Measurements from ENCODE around the gene MTMR3. TPM values are rescaled to one million over a fixed set of nuclear protein-coding genes. Genes with fewer than 3 reads are reported as not detected.

The MTMR3 gene
- total RNA-seq, 1 donor from 2014 or later, result 41.2 TPM

DNA sequence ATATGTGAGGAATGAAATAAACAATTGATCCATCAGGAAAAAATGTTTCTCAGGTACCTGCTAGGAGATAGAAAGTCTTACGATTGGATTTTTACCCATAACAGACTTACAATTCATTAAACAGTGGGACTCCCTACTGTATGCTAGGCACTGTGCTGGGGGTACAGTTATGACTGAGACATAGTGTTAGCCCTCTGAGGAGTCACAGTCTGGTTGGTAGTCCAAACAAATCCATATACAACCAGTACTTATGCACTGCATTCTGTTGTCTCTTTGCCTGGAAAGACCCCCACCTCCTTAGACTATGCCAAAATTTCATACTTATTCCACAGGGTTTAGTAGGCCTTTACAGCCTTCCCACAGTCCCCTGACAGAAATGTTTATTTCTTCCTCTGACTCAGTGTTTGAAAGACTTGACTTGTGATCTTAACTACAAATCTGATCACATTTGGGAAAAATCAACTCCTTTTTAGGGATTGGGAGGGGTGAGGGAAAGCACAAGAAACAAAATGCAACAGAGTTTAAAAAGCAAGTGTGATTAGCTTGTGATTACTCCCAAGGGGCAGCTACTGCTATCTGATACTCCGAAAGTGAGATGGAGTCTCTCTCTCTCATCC lies 127.9 kb downstream of the MTMR3 start:
- H3K27ac Mint-ChIP-seq (ENCODE audit: unreplicated experiment), result peak overlapping the region; percentile 19

DNA sequence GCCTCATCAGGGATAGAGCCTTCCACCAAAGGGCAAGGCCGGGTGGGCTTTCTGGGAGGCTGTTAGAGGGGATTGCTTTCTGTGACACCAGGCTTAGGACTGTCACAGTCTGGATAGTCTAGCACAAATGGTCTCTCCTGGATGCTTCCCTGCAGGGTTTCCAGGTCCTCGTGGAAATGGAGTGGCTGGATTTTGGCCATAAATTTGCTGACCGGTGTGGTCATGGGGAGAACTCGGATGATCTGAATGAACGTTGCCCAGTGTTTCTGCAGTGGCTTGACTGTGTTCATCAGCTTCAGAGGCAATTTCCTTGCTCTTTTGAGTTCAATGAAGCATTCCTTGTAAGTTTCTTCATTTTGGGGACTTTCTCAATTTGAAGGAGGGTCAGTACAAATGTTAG lies 130.2 kb downstream of the MTMR3 start:
- no peak for DNase-seq (ENCODE audit: extremely low spot score, unreplicated experiment)
- no peaks in the 10 kb centered on the region for H3K9me3 Mint-ChIP-seq (ENCODE audit: unreplicated experiment)
- TF ChIP-seq, protein P1, sequence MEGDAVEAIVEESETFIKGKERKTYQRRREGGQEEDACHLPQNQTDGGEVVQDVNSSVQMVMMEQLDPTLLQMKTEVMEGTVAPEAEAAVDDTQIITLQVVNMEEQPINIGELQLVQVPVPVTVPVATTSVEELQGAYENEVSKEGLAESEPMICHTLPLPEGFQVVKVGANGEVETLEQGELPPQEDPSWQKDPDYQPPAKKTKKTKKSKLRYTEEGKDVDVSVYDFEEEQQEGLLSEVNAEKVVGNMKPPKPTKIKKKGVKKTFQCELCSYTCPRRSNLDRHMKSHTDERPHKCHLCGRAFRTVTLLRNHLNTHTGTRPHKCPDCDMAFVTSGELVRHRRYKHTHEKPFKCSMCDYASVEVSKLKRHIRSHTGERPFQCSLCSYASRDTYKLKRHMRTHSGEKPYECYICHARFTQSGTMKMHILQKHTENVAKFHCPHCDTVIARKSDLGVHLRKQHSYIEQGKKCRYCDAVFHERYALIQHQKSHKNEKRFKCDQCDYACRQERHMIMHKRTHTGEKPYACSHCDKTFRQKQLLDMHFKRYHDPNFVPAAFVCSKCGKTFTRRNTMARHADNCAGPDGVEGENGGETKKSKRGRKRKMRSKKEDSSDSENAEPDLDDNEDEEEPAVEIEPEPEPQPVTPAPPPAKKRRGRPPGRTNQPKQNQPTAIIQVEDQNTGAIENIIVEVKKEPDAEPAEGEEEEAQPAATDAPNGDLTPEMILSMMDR (IDR thresholded peaks at IDR 0.05), result no peak

More for the DNA sequence above, 127.9 kb downstream of the MTMR3 start:
- Mint-ChIP-seq H3K9me3 (ENCODE audit: unreplicated experiment) (no peaks in the 10 kb centered on the region), H3K4me1 (ENCODE audit: unreplicated experiment) (peaks cover 1% of the 10 kb centered on the region), H3K36me3 (ENCODE audit: unreplicated experiment) (peaks cover 34% of the 10 kb centered on the region), H3K4me3 (ENCODE audit: unreplicated experiment) (no peak overlapping the region), H3K27me3 (ENCODE audit: unreplicated experiment) (no peaks in the 10 kb centered on the region)
- DNase-seq (ENCODE audit: extremely low spot score, unreplicated experiment), result no peak
- TF ChIP-seq, protein P1 (IDR thresholded peaks at IDR 0.05), result no peak

DNA sequence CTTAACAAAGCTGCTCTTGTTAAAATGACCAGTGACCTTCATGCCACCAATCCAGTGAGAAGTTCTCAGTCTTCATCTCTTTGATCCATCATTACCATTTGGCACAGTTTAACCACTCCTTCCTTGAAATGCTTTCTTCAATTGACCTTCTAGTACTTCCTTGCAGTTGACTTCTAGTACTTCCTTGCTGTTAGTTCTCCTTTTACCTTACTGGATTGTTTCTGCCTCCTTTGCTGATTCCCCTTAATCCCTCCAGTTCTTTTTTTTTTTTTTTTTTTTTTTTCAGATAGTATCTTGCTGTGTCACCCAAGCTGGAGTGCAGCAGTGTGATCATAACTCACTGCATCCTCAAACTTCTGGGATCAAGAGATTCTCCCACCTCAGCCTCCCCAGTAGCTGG lies 131.3 kb downstream of the MTMR3 start:
- Mint-ChIP-seq H3K27ac (ENCODE audit: unreplicated experiment) (no peak overlapping the region), H3K9me3 (ENCODE audit: unreplicated experiment) (no peaks in the 10 kb centered on the region), H3K27me3 (ENCODE audit: unreplicated experiment) (no peaks in the 10 kb centered on the region), H3K36me3 (ENCODE audit: unreplicated experiment) (peaks cover 35% of the 10 kb centered on the region), H3K4me3 (ENCODE audit: unreplicated experiment) (no peak overlapping the region), H3K4me1 (ENCODE audit: unreplicated experiment) (peaks cover 1% of the 10 kb centered on the region)
- DNase-seq (ENCODE audit: extremely low spot score, unreplicated experiment), result no peak
- TF ChIP-seq, protein P1 (IDR thresholded peaks at IDR 0.05), result no peak

More for the DNA sequence above, 130.2 kb downstream of the MTMR3 start:
- Mint-ChIP-seq H3K4me3 (ENCODE audit: unreplicated experiment) (no peak overlapping the region), H3K36me3 (ENCODE audit: unreplicated experiment) (peaks cover 37% of the 10 kb centered on the region), H3K27me3 (ENCODE audit: unreplicated experiment) (no peaks in the 10 kb centered on the region), H3K4me1 (ENCODE audit: unreplicated experiment) (peaks cover 1% of the 10 kb centered on the region), H3K27ac (ENCODE audit: unreplicated experiment) (no peak overlapping the region)

DNA sequence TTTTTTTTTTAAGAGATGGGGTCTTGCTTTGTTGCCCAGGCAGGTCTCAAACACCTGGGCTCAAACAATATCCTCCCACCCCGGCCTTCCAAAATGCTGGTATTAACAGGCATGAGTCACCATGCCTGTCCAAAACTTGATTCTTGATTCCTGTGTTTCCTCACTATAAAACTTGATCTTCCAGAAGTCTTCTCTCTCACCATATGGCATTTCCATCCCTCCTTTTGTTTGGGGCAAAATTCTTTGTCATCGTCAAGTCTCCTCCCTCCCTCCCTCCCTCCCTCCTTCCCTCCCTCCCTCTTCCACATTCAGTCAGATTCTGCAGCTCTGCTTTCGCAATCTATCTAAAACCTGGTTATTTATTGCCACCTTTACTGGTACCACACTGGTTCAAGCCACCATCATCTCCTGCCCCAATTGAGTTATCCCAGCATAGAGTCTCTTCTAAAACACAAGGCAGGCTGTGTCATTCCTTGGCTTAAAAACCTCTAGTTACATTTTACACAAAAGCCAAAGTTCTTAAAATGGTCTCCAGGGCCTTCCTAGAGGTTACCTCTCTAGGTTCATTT lies 132.3 kb downstream of the MTMR3 start:
- Mint-ChIP-seq H3K27me3 (ENCODE audit: unreplicated experiment) (no peaks in the 10 kb centered on the region), H3K36me3 (ENCODE audit: unreplicated experiment) (peaks cover 39% of the 10 kb centered on the region), H3K4me3 (ENCODE audit: unreplicated experiment) (no peak overlapping the region), H3K4me1 (ENCODE audit: unreplicated experiment) (peaks cover 1% of the 10 kb centered on the region), H3K27ac (ENCODE audit: unreplicated experiment) (no peak overlapping the region), H3K9me3 (ENCODE audit: unreplicated experiment) (no peaks in the 10 kb centered on the region)
- TF ChIP-seq, protein P1 (IDR thresholded peaks at IDR 0.05), result no peak
- DNase-seq (ENCODE audit: extremely low spot score, unreplicated experiment), result no peak

DNA sequence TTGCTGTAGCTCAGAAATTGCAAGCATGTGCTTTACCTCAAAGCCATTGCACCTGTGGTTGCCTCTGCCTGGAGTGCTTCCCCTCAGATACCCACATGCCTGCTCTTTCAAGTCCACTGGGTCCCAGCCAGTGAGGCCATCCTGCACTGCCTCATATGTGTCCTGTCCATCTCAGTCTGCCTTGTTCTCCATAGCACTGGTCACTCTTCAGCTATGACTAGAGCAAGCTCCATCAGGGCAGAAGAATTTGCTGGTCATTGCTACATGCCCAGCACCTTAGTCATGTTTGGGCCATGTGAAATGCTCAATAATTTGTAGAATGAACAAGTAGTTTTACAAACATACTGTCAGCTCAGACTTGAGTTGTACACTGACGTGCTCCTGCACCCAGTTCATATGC lies 132.9 kb downstream of the MTMR3 start:
- Mint-ChIP-seq H3K9me3 (ENCODE audit: unreplicated experiment) (no peaks in the 10 kb centered on the region), H3K27ac (ENCODE audit: unreplicated experiment) (no peak overlapping the region), H3K4me3 (ENCODE audit: unreplicated experiment) (no peak overlapping the region), H3K4me1 (ENCODE audit: unreplicated experiment) (peaks cover 1% of the 10 kb centered on the region), H3K36me3 (ENCODE audit: unreplicated experiment) (peaks cover 43% of the 10 kb centered on the region), H3K27me3 (ENCODE audit: unreplicated experiment) (no peaks in the 10 kb centered on the region)
- DNase-seq (ENCODE audit: extremely low spot score, unreplicated experiment), result no peak
- TF ChIP-seq, protein P1 (IDR thresholded peaks at IDR 0.05), result no peak
